ENCODE results near the gene COX10.
A peak's percentile ranks its signal among the peaks of the same experiment; 100 is the strongest.

COX10 gene

GRCh38 chr17:14149751-14150150 lies 80.4 kb downstream of the COX10 start:
- Mint-ChIP-seq H3K27me3 (ENCODE audit: low read depth, poor library complexity) (no peaks in the 10 kb centered on the region), H3K27ac (no peak overlapping the region)
- no peak for TF ChIP-seq CTCF (IDR thresholded peaks at IDR 0.05)

GRCh38 chr17:14150619-14151018 lies 81.3 kb downstream of the COX10 start:
- Mint-ChIP-seq H3K27me3 (ENCODE audit: low read depth, poor library complexity) (no peaks in the 10 kb centered on the region), H3K36me3 (ENCODE audit: low read depth) (peaks cover 23% of the 10 kb centered on the region), H3K4me3 (no peak overlapping the region), H3K4me1 (peaks cover 15% of the 10 kb centered on the region), H3K9me3 (peaks cover 16% of the 10 kb centered on the region), H3K27ac (no peak overlapping the region)
- DNase-seq = no peak
- TF ChIP-seq CTCF (IDR thresholded peaks at IDR 0.05) = no peak

More at GRCh38 chr17:14149751-14150150, 80.4 kb downstream of the COX10 start:
- H3K4me3 Mint-ChIP-seq = no peak overlapping the region
- peaks cover 27% of the 10 kb centered on the region for H3K36me3 Mint-ChIP-seq (ENCODE audit: low read depth)
- peaks cover 24% of the 10 kb centered on the region for H3K9me3 Mint-ChIP-seq
- DNase-seq = no peak
- H3K4me1 Mint-ChIP-seq = peaks cover 15% of the 10 kb centered on the region

GRCh38 chr17:14152721-14153120 lies 83.4 kb downstream of the COX10 start:
- no peak for TF ChIP-seq CTCF (IDR thresholded peaks at IDR 0.05)
- H3K4me3 Mint-ChIP-seq = no peak overlapping the region
- H3K9me3 Mint-ChIP-seq = peaks cover 3% of the 10 kb centered on the region
- DNase-seq = no peak
- H3K36me3 Mint-ChIP-seq (ENCODE audit: low read depth) = peaks cover 9% of the 10 kb centered on the region
- no peaks in the 10 kb centered on the region for H3K27me3 Mint-ChIP-seq (ENCODE audit: low read depth, poor library complexity)
- peaks cover 15% of the 10 kb centered on the region for H3K4me1 Mint-ChIP-seq
- H3K27ac Mint-ChIP-seq = no peak overlapping the region

GRCh38 chr17:14153374-14153773 lies 84.1 kb downstream of the COX10 start:
- TF ChIP-seq CTCF (IDR thresholded peaks at IDR 0.05) = no peak
- Mint-ChIP-seq H3K4me3 (no peak overlapping the region), H3K27ac (no peak overlapping the region), H3K36me3 (ENCODE audit: low read depth) (peaks cover 9% of the 10 kb centered on the region), H3K4me1 (peaks cover 9% of the 10 kb centered on the region), H3K27me3 (ENCODE audit: low read depth, poor library complexity) (no peaks in the 10 kb centered on the region), H3K9me3 (peaks cover 3% of the 10 kb centered on the region)
- DNase-seq = no peak

GRCh38 chr17:14156689-14157088 lies 87.4 kb downstream of the COX10 start:
- H3K9me3 Mint-ChIP-seq = peaks cover 3% of the 10 kb centered on the region
- H3K4me1 Mint-ChIP-seq = no peaks in the 10 kb centered on the region
- no peak for TF ChIP-seq CTCF (IDR thresholded peaks at IDR 0.05)
- H3K4me3 Mint-ChIP-seq = no peak overlapping the region
- peaks cover 15% of the 10 kb centered on the region for H3K36me3 Mint-ChIP-seq (ENCODE audit: low read depth)
- peak overlapping the region; percentile 38 for H3K27ac Mint-ChIP-seq
- no peak for DNase-seq
- no peaks in the 10 kb centered on the region for H3K27me3 Mint-ChIP-seq (ENCODE audit: low read depth, poor library complexity)

- H3K27ac Mint-ChIP-seq = no peak overlapping the region
- H3K9me3 Mint-ChIP-seq = peaks cover 3% of the 10 kb centered on the region
- no peaks in the 10 kb centered on the region for H3K27me3 Mint-ChIP-seq (ENCODE audit: low read depth, poor library complexity)
- H3K4me3 Mint-ChIP-seq = no peak overlapping the region
- no peak for TF ChIP-seq CTCF (IDR thresholded peaks at IDR 0.05)
- H3K4me1 Mint-ChIP-seq = no peaks in the 10 kb centered on the region
- DNase-seq = no peak
- peaks cover 17% of the 10 kb centered on the region for H3K36me3 Mint-ChIP-seq (ENCODE audit: low read depth)
Measured at GRCh38 chr17:14157822-14158221, 88.5 kb downstream of the COX10 start.

Measured in nephron progenitor cell (in vitro differentiated cells).